ENCODE results near the gene ADGRL3. TPM values are rescaled to one million over a fixed set of nuclear protein-coding genes. Genes with fewer than 3 reads are reported as not detected.

Gene ADGRL3
- total RNA-seq, 2 experiments from 2014 or later = not detected

DNA sequence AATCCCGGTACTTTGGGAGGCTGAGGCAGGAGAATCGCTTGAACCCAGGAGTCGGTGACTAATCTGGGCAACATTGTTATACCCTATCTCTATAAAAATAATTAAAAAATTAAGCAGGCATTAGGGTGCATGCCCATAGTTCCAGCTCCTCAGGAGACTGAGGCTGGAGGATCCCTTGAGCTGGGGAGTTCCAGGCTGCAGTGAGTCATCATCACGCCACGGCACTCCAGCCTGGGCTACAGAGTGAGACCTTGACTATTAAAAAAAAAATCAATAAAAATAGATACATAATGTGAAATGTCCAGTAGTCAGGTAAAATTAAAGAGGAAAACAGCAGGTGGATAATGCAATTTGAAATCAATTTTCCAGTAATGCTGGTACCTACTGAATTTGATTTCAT, 14.6 kb downstream of the ADGRL3 start:
- Histone ChIP-seq H3K36me3 (ENCODE audit: insufficient read depth, low read length) (no peaks in the 10 kb centered on the region), H3K9me3 (ENCODE audit: low read length) (no peaks in the 10 kb centered on the region), H2AFZ (ENCODE audit: low read length) (no peak overlapping the region), H4K20me1 (ENCODE audit: insufficient read depth, low read length) (no peaks in the 10 kb centered on the region), H3K9me2 (ENCODE audit: insufficient read depth, low read length) (no peaks in the 10 kb centered on the region), H3K4me1 (ENCODE audit: insufficient read depth, low read length, poor library complexity, severe bottlenecking) (no peaks in the 10 kb centered on the region), H3K27ac (ENCODE audit: low read depth, low read length, poor library complexity, severe bottlenecking) (no peak overlapping the region), H3K79me2 (ENCODE audit: insufficient read depth, low read depth, low read length) (no peaks in the 10 kb centered on the region), H3K4me2 (ENCODE audit: low read length) (no peak overlapping the region), H3K4me3 (ENCODE audit: low read depth, low read length, poor library complexity, severe bottlenecking) (no peak overlapping the region)
- CTCF ChIA-PET (ENCODE audit: unreplicated experiment) = no interaction called here
- intact Hi-C loops (cut with micrococcal nuclease; ENCODE audit: unreplicated experiment) = no loop called here
- TF ChIP-seq, protein P1, sequence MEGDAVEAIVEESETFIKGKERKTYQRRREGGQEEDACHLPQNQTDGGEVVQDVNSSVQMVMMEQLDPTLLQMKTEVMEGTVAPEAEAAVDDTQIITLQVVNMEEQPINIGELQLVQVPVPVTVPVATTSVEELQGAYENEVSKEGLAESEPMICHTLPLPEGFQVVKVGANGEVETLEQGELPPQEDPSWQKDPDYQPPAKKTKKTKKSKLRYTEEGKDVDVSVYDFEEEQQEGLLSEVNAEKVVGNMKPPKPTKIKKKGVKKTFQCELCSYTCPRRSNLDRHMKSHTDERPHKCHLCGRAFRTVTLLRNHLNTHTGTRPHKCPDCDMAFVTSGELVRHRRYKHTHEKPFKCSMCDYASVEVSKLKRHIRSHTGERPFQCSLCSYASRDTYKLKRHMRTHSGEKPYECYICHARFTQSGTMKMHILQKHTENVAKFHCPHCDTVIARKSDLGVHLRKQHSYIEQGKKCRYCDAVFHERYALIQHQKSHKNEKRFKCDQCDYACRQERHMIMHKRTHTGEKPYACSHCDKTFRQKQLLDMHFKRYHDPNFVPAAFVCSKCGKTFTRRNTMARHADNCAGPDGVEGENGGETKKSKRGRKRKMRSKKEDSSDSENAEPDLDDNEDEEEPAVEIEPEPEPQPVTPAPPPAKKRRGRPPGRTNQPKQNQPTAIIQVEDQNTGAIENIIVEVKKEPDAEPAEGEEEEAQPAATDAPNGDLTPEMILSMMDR (conservative IDR thresholded peaks at IDR 0.05; ENCODE audit: low read length) = no peak
- TF ChIP-seq EZH2phosphoT487 (IDR thresholded peaks at IDR 0.05; ENCODE audit: borderline replicate concordance, low read depth, low read length) = no peak
- no peak for DNase-seq (ENCODE audit: low spot score)
- POLR2A ChIA-PET = no interaction called here
- no TSS peak for BruUV-seq (replicated peaks)

DNA sequence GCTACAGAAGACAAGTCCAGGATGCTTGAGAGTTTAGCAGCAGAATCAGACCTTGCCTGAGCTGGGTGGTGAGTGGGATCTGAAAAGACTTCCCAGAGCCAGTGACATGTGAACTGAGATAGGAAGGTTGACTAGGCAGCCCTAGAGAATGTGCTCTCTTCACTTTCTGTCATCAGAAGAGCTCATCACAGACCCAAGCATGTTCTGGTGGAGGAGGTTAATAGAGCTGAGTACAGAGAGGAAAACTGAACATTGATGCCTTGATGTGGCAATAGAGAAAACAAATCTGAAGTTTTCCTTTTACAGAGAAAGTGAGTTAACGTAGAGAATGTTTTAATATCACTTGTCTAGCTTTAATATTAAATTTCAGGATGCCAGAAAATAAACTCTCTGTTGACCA, 17.1 kb downstream of the ADGRL3 start:
- no peak for TF ChIP-seq EZH2phosphoT487 (IDR thresholded peaks at IDR 0.05; ENCODE audit: borderline replicate concordance, low read depth, low read length)
- TF ChIP-seq, protein P1 (conservative IDR thresholded peaks at IDR 0.05; ENCODE audit: low read length) = no peak
- intact Hi-C loops (cut with micrococcal nuclease; ENCODE audit: unreplicated experiment) = no loop called here
- Histone ChIP-seq H2AFZ (ENCODE audit: low read length) (no peak overlapping the region), H3K4me2 (ENCODE audit: low read length) (no peak overlapping the region), H3K4me3 (ENCODE audit: low read depth, low read length, poor library complexity, severe bottlenecking) (no peak overlapping the region), H4K20me1 (ENCODE audit: insufficient read depth, low read length) (no peaks in the 10 kb centered on the region), H3K79me2 (ENCODE audit: insufficient read depth, low read depth, low read length) (no peaks in the 10 kb centered on the region), H3K36me3 (ENCODE audit: insufficient read depth, low read length) (no peaks in the 10 kb centered on the region), H3K27ac (ENCODE audit: low read depth, low read length, poor library complexity, severe bottlenecking) (no peak overlapping the region), H3K9me3 (ENCODE audit: low read length) (no peaks in the 10 kb centered on the region), H3K4me1 (ENCODE audit: insufficient read depth, low read length, poor library complexity, severe bottlenecking) (no peaks in the 10 kb centered on the region), H3K9me2 (ENCODE audit: insufficient read depth, low read length) (no peaks in the 10 kb centered on the region)
- no TSS peak for BruUV-seq (replicated peaks)
- ChIA-PET CTCF (ENCODE audit: unreplicated experiment) (no interaction called here), POLR2A (interaction anchor here (0.6 kb wide), 1 partner anchor 8 kb away, joined by 3 read pairs; no protein-coding TSS in a partner anchor)
- no peak for DNase-seq (ENCODE audit: low spot score)

DNA sequence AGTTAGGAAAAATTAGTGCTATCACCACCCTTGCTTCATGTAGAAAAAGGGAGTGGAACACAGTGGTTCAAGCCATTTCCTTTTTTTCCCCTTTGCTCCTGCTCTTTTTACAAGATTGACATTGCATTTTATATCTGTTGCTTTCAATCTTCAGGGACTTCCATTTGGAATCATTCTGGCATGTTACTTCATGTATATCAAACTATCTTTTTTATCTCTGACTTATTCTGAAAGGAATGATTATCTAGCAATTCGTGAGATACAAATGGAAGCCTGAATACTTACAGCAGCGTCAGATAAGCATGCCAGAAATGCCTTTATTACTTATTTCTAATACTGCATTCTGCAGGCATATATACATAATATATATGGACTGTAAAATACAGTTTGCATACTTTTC, 20.4 kb downstream of the ADGRL3 start:
- Histone ChIP-seq H2AFZ (ENCODE audit: low read length) (no peak overlapping the region), H3K4me2 (ENCODE audit: low read length) (no peak overlapping the region), H3K79me2 (ENCODE audit: insufficient read depth, low read depth, low read length) (no peaks in the 10 kb centered on the region), H4K20me1 (ENCODE audit: insufficient read depth, low read length) (no peaks in the 10 kb centered on the region), H3K4me3 (ENCODE audit: low read depth, low read length, poor library complexity, severe bottlenecking) (no peak overlapping the region), H3K9me3 (ENCODE audit: low read length) (no peaks in the 10 kb centered on the region), H3K36me3 (ENCODE audit: insufficient read depth, low read length) (no peaks in the 10 kb centered on the region), H3K4me1 (ENCODE audit: insufficient read depth, low read length, poor library complexity, severe bottlenecking) (no peaks in the 10 kb centered on the region), H3K9me2 (ENCODE audit: insufficient read depth, low read length) (no peaks in the 10 kb centered on the region), H3K27ac (ENCODE audit: low read depth, low read length, poor library complexity, severe bottlenecking) (no peak overlapping the region)
- ChIA-PET POLR2A (interaction anchor here (0.7 kb wide), 5 partner anchors 13 to 1305 kb away, joined by 3 to 4 read pairs (median 3); no protein-coding TSS in a partner anchor), CTCF (ENCODE audit: unreplicated experiment) (no interaction called here)
- TF ChIP-seq, protein P1 (conservative IDR thresholded peaks at IDR 0.05; ENCODE audit: low read length) = no peak
- TF ChIP-seq EZH2phosphoT487 (IDR thresholded peaks at IDR 0.05; ENCODE audit: borderline replicate concordance, low read depth, low read length) = no peak
- BruUV-seq (replicated peaks) = no TSS peak
- intact Hi-C loops (cut with micrococcal nuclease; ENCODE audit: unreplicated experiment) = no loop called here
- no peak for DNase-seq (ENCODE audit: low spot score)

Measured in OCI-LY7 (cell line).